NK-92 (cell line): ENCODE measurements around the gene NCKIPSD.

Experiments used
- DNase-seq: peaks from one replicate; lab custom pipeline; 2025; ENCODE audit not compliant: unreplicated experiment; lab: John Stamatoyannopoulos, UW

The NCKIPSD gene

GRCh38 chr3:48650723-48651122, 35.0 kb downstream of the NCKIPSD start:
- DNase-seq = no peak

- no peak for DNase-seq
Observed at GRCh38 chr3:48648188-48648850, 37.4 kb downstream of the NCKIPSD start.

- no peak for DNase-seq
Observed at GRCh38 chr3:48647714-48648113, 38.0 kb downstream of the NCKIPSD start.

GRCh38 chr3:48644898-48645760, 40.6 kb downstream of the NCKIPSD start:
- DNase-seq = no peak

- no peak for DNase-seq
Observed at GRCh38 chr3:48642605-48643004, 43.1 kb downstream of the NCKIPSD start.

- no peak for DNase-seq
Observed at GRCh38 chr3:48641396-48641795, 44.3 kb downstream of the NCKIPSD start.

- no peak for DNase-seq
Observed at GRCh38 chr3:48639944-48640606, 45.6 kb downstream of the NCKIPSD start.

- DNase-seq = no peak
Observed at GRCh38 chr3:48637305-48637704, 48.4 kb downstream of the NCKIPSD start.

GRCh38 chr3:48636149-48636655, 49.5 kb downstream of the NCKIPSD start:
- DNase-seq = no peak

- peak; percentile 52 for DNase-seq
Observed at GRCh38 chr3:48635222-48636021, 50.3 kb downstream of the NCKIPSD start, which contains the start of gene SLC26A6. SLC26A6 (minus strand) TSS chr3:48635461; CDS start chr3:48635393, 68 bp downstream.

- no peak for DNase-seq
Observed at GRCh38 chr3:48634661-48635221, 51.0 kb downstream of the NCKIPSD start.

GRCh38 chr3:48633743-48634142, 52.0 kb downstream of the NCKIPSD start:
- no peak for DNase-seq

GRCh38 chr3:48633256-48633655, 52.5 kb downstream of the NCKIPSD start:
- no peak for DNase-seq

- DNase-seq = no peak
Observed at GRCh38 chr3:48631516-48632448, 53.9 kb downstream of the NCKIPSD start.

GRCh38 chr3:48630833-48631232, 54.9 kb downstream of the NCKIPSD start:
- no peak for DNase-seq

GRCh38 chr3:48630407-48630806, 55.3 kb downstream of the NCKIPSD start:
- no peak for DNase-seq

GRCh38 chr3:48629894-48630293, 55.8 kb downstream of the NCKIPSD start:
- no peak for DNase-seq

- DNase-seq = no peak
Observed at GRCh38 chr3:48628277-48629017, 57.3 kb downstream of the NCKIPSD start.

GRCh38 chr3:48625600-48625999, 60.1 kb downstream of the NCKIPSD start:
- no peak for DNase-seq
